Activated naive CD4-positive, alpha-beta T cell treated with anti-CD3 and anti-CD28 coated beads, Interleukin-2, amount 10 ng/mL, durations not matched to agents 5 hours and 36 hours (primary cell): ENCODE results near the gene RNU2-63P. TPM values are rescaled to one million over a fixed set of nuclear protein-coding genes. Genes with fewer than 3 reads are reported as not detected.

Experiments
- total RNA-seq, 2 experiments: library from RNA; stranded (reverse); gene quantifications; one replicate each; pipeline ENCODE4 v1.2.3, GENCODE V29; 2021

Gene RNU2-63P
- 10 to 100 TPM; 13.3 to 13.6 TPM for total RNA-seq

GRCh38 chr2:88016086-88016959 lies at the start of gene RNU2-63P:
TSS of gene RNU2-63P (minus strand) at chr2:88016547.

GRCh38 chr2:88055371-88056128 lies 39.2 kb upstream of the RNU2-63P start, which contains the start of gene KRCC1:
TSS of gene KRCC1 (minus strand) at chr2:88055783. CDS start at chr2:88028563, 27,220 bp downstream.

Other genes starting within 250 kb of the RNU2-63P start
- gene RGPD2, start 190.8 kb downstream of the RNU2-63P start, total RNA-seq = 1 to 10 TPM; 1.7 to 2.7 TPM
- 10 to 100 TPM; 25.0 to 25.3 TPM for gene KRCC1, start 39.2 kb upstream of the RNU2-63P start, total RNA-seq
- not detected for gene SMYD1, start 51.3 kb upstream of the RNU2-63P start, total RNA-seq
- not detected for gene FABP1, start 111.5 kb upstream of the RNU2-63P start, total RNA-seq
- under 1 TPM in 1 of 2 experiments, not detected in 1; 0.13 TPM for gene THNSL2, start 153.8 kb upstream of the RNU2-63P start, total RNA-seq